SK-N-SH treated with all-trans-retinoic acid at 6 μM for 48 hours (cell line): ENCODE data around the gene PMPCA.
A peak's percentile ranks its signal among the peaks of the same experiment; 100 is the strongest.

Experiments
- ATAC-seq: fragments of 200-7000 bp; cut with Tn5 transposase; 3 replicates; pipeline ENCODE4 v1.9.1; 2020; ENCODE audit warnings: mild to moderate bottlenecking, moderate library complexity
- ARNTL ChIP-seq: fragments of 450-650 bp; formaldehyde crosslinking; IDR thresholded peaks from 2 replicates; pipeline ENCODE4 v1.5.0; 2020; ENCODE audit warnings: low read depth, mild to moderate bottlenecking, moderate library complexity, borderline replicate concordance
- BACH2 ChIP-seq: fragments of 250-450 bp; sonication (Bioruptor Pico); IDR thresholded peaks from 2 replicates; pipeline ENCODE4 v1.9.0; 2021; ENCODE audit warnings: mild to moderate bottlenecking, borderline replicate concordance
- CREB5 ChIP-seq: fragments of 250-450 bp; sonication (Bioruptor Pico); IDR thresholded peaks from 2 replicates; pipeline ENCODE4 v1.5.1; 2020; ENCODE audit warnings: low read depth, mild to moderate bottlenecking, moderate library complexity
- CSDC2 ChIP-seq: fragments of 250-450 bp; sonication (Bioruptor Pico); IDR thresholded peaks from 2 replicates; pipeline ENCODE4 v1.5.0; 2020; ENCODE audit warnings: mild to moderate bottlenecking, moderate library complexity
- CSRNP3 ChIP-seq: fragments of 250-450 bp; sonication (Bioruptor Pico); IDR thresholded peaks from 2 replicates; pipeline ENCODE4 v1.5.1; 2021; ENCODE audit warnings: mild to moderate bottlenecking, moderate library complexity
- GLIS3 ChIP-seq: fragments of 250-450 bp; sonication (Bioruptor Pico); IDR thresholded peaks from 2 replicates; pipeline ENCODE4 v1.5.0; 2020; ENCODE audit warnings: mild to moderate bottlenecking, moderate library complexity
- ISL1 ChIP-seq: fragments of 250-450 bp; sonication (Bioruptor Pico); IDR thresholded peaks from 2 replicates; pipeline ENCODE4 v2.1.2; 2022; ENCODE audit warnings: mild to moderate bottlenecking, moderate library complexity
- OSR1 ChIP-seq: fragments of 250-450 bp; sonication (Bioruptor Pico); IDR thresholded peaks from 2 replicates; pipeline ENCODE4 v1.8.0; 2022; ENCODE audit warnings: moderate library complexity, mild to moderate bottlenecking, inconsistent platforms
- PATZ1 ChIP-seq: fragments of 250-450 bp; sonication (Bioruptor Pico); IDR thresholded peaks from 2 replicates; pipeline ENCODE4 v1.8.0; 2020; ENCODE audit warnings: mild to moderate bottlenecking, moderate library complexity, borderline replicate concordance
- POU6F1 ChIP-seq: fragments of 250-450 bp; sonication (Bioruptor Pico); IDR thresholded peaks from 2 replicates; pipeline ENCODE4 v1.8.0; 2021; ENCODE audit warnings: low read depth, mild to moderate bottlenecking, moderate library complexity, borderline replicate concordance
- RARB ChIP-seq: fragments of 250-450 bp; sonication (Bioruptor Pico); IDR thresholded peaks from 2 replicates; pipeline ENCODE4 v1.8.0; 2021; ENCODE audit warnings: mild to moderate bottlenecking, moderate library complexity
- SNAI2 ChIP-seq: fragments of 250-450 bp; sonication (Bioruptor Pico); IDR thresholded peaks from 2 replicates; pipeline ENCODE4 v1.5.0; 2020; ENCODE audit warnings: mild to moderate bottlenecking, moderate library complexity
- TOX ChIP-seq: fragments of 250-450 bp; sonication (Bioruptor Pico); IDR thresholded peaks from 2 replicates; pipeline ENCODE4 v1.8.0; 2021; ENCODE audit warnings: mild to moderate bottlenecking, moderate library complexity, borderline replicate concordance
- TSHZ2 ChIP-seq: fragments of 250-450 bp; sonication (Bioruptor Pico); IDR thresholded peaks from 2 replicates; pipeline ENCODE4 v1.5.0; 2020; ENCODE audit warnings: mild to moderate bottlenecking, moderate library complexity
- ZFP3 ChIP-seq: fragments of 250-450 bp; sonication (Bioruptor Pico); IDR thresholded peaks from 2 replicates; pipeline ENCODE4 v1.5.0; 2020; ENCODE audit warnings: mild to moderate bottlenecking, moderate library complexity
- ZNF565 ChIP-seq: fragments of 450-650 bp; formaldehyde crosslinking; conservative IDR thresholded peaks from 2 replicates; pipeline ENCODE4 v1.5.0; 2020; ENCODE audit warnings: low read depth, mild to moderate bottlenecking, moderate library complexity
- ZNF70 ChIP-seq: fragments of 450-650 bp; formaldehyde crosslinking; IDR thresholded peaks from 2 replicates; pipeline ENCODE4 v1.5.0; 2020; ENCODE audit warnings: mild to moderate bottlenecking, moderate library complexity
- ZNF8 ChIP-seq: fragments of 450-650 bp; formaldehyde crosslinking; IDR thresholded peaks from 2 replicates; pipeline ENCODE4 v1.5.0; 2020; ENCODE audit warnings: mild to moderate bottlenecking, moderate library complexity

Gene PMPCA

GRCh38 chr9:136372561-136373299 is 37.7 kb upstream of the PMPCA start (continued):
- TF ChIP-seq TSHZ2 (CRISPR knock-in tag) = no peak
- no peak for TF ChIP-seq GLIS3 (CRISPR knock-in tag)

- ATAC-seq = peak; percentile 27
- no peak for TF ChIP-seq ZNF70 (CRISPR knock-in tag)
- no peak for TF ChIP-seq BACH2 (CRISPR knock-in tag)
- TF ChIP-seq ISL1 = no peak
- no peak for TF ChIP-seq SNAI2 (CRISPR knock-in tag)
- no peak for TF ChIP-seq CSRNP3
- no peak for TF ChIP-seq ZNF565
- no peak for TF ChIP-seq OSR1 (CRISPR knock-in tag)
- TF ChIP-seq TSHZ2 (CRISPR knock-in tag) = no peak
- TF ChIP-seq CSDC2 (CRISPR knock-in tag) = no peak
- no peak for TF ChIP-seq ARNTL
- TF ChIP-seq TOX (CRISPR knock-in tag) = no peak
Measured at GRCh38 chr9:136373300-136374182, 36.9 kb upstream of the PMPCA start, which contains the start of gene CARD9. Gene CARD9, minus strand, starts transcription at chr9:136373669. Its CDS starts 1,591 bp downstream, at chr9:136372078.

- no peak for ATAC-seq
- no peak for TF ChIP-seq ZNF8
- no peak for TF ChIP-seq OSR1 (CRISPR knock-in tag)
- no peak for TF ChIP-seq CSRNP3
- TF ChIP-seq ZNF565 = no peak
- no peak for TF ChIP-seq RARB (CRISPR knock-in tag)
- TF ChIP-seq CSDC2 (CRISPR knock-in tag) = no peak
- TF ChIP-seq PATZ1 (CRISPR knock-in tag) = no peak
- no peak for TF ChIP-seq TOX (CRISPR knock-in tag)
- no peak for TF ChIP-seq POU6F1 (CRISPR knock-in tag)
- TF ChIP-seq CREB5 (CRISPR knock-in tag) = no peak
- no peak for TF ChIP-seq GLIS3 (CRISPR knock-in tag)
- TF ChIP-seq ZFP3 (CRISPR knock-in tag) = no peak
Measured at GRCh38 chr9:136374183-136374575, 36.3 kb upstream of the PMPCA start.
